ENCODE measurements around the gene UBAC2.

- no peak for TF ChIP-seq POLR2AphosphoS5 (IDR thresholded peaks at IDR 0.05; ENCODE audit: low read depth, low read length)
- no peak for TF ChIP-seq POLR2A (IDR thresholded peaks at IDR 0.05; ENCODE audit: low read depth, low read length)
Observed at GRCh38 chr13:99289271-99289670, 88.6 kb downstream of the UBAC2 start.
